NCI-H226 (cell line): ENCODE results near the gene TRPV5.

Experiments used
- DNase-seq: peaks from one replicate; pipeline ENCODE4 v3.0.0-alpha.2; 2015

Gene TRPV5

GRCh38 chr7:142908290-142908689 lies 25.3 kb downstream of the TRPV5 start:
- DNase-seq = no peak

GRCh38 chr7:142906643-142907042 lies 26.9 kb downstream of the TRPV5 start:
- DNase-seq = no peak

- no peak for DNase-seq
These were observed 27.8 kb downstream of the TRPV5 start for GRCh38 chr7:142905759-142906158.

GRCh38 chr7:142904128-142904527 lies 29.4 kb downstream of the TRPV5 start:
- DNase-seq = no peak

GRCh38 chr7:142901426-142902259 lies 31.9 kb downstream of the TRPV5 start:
- no peak for DNase-seq

GRCh38 chr7:142899661-142900060 lies 33.9 kb downstream of the TRPV5 start:
- no peak for DNase-seq

- no peak for DNase-seq
These were observed 35.0 kb downstream of the TRPV5 start for GRCh38 chr7:142898377-142899170.

GRCh38 chr7:142897691-142898090 lies 35.9 kb downstream of the TRPV5 start:
- DNase-seq = no peak

- DNase-seq = no peak
These were observed 36.7 kb downstream of the TRPV5 start for GRCh38 chr7:142896741-142897379.

- no peak for DNase-seq
These were observed 37.4 kb downstream of the TRPV5 start for GRCh38 chr7:142896151-142896550.

- no peak for DNase-seq
These were observed 38.5 kb downstream of the TRPV5 start for GRCh38 chr7:142894985-142895593.

GRCh38 chr7:142894112-142894984 lies 39.2 kb downstream of the TRPV5 start:
- DNase-seq = no peak

- no peak for DNase-seq
These were observed 40.6 kb downstream of the TRPV5 start for GRCh38 chr7:142892951-142893350.

- no peak for DNase-seq
These were observed 42.0 kb downstream of the TRPV5 start for GRCh38 chr7:142891490-142892082.

- DNase-seq = no peak
These were observed 42.6 kb downstream of the TRPV5 start for GRCh38 chr7:142890874-142891485.

- DNase-seq = no peak
These were observed 43.7 kb downstream of the TRPV5 start for GRCh38 chr7:142889816-142890215.

GRCh38 chr7:142887282-142888015 lies 46.1 kb downstream of the TRPV5 start:
- DNase-seq = no peak

- no peak for DNase-seq
These were observed 46.7 kb downstream of the TRPV5 start for GRCh38 chr7:142886866-142887265.

- no peak for DNase-seq
These were observed 48.0 kb downstream of the TRPV5 start, which contains the start of gene TRPV6 for GRCh38 chr7:142885311-142886230. TRPV6 (minus strand) TSS chr7:142885745.
